ENCODE data around the gene NOTCH1.

NOTCH1 gene

GRCh38 chr9:136567651-136568287 lies 21.9 kb upstream of the NOTCH1 start:
- no peak overlapping the region for H4K5ac ChIP-seq (ENCODE audit: low read length)
- peak overlapping the region; percentile 4 for H2BK5ac ChIP-seq (ENCODE audit: low read length)
- H2BK15ac ChIP-seq (replicated peaks; ENCODE audit: low read depth), result no peak overlapping the region
- H3K36me3 ChIP-seq (ENCODE audit: control insufficient read depth, insufficient read depth, low read length), result no peaks in the 10 kb centered on the region
- H3K56ac ChIP-seq (ENCODE audit: low read length), result peak overlapping the region; percentile 81
- H3K4me2 ChIP-seq (ENCODE audit: low read length), result no peak overlapping the region
- peaks cover 25% of the 10 kb centered on the region for H3K4me1 ChIP-seq (ENCODE audit: control insufficient read depth, low read depth, low read length)
- H3K18ac ChIP-seq (ENCODE audit: low read length), result peak overlapping the region; percentile 56
- H3K27ac ChIP-seq (ENCODE audit: low read depth, low read length), result peak overlapping the region; percentile 74
- DNase-seq, result peak; percentile 96
- peaks cover 6% of the 10 kb centered on the region for H3K79me1 ChIP-seq (ENCODE audit: low read length)
- H3K4me3 ChIP-seq (ENCODE audit: low read length), result no peak overlapping the region
- no peaks in the 10 kb centered on the region for H3K79me2 ChIP-seq (ENCODE audit: control insufficient read depth, insufficient read depth, low read length)
- H3K27me3 ChIP-seq (ENCODE audit: insufficient read depth, low read length, poor library complexity), result no peaks in the 10 kb centered on the region
- peak overlapping the region; percentile 24 for H2BK120ac ChIP-seq (ENCODE audit: low read depth, low read length)
- peak overlapping the region; percentile 25 for H3K9ac ChIP-seq (ENCODE audit: low read length)
- WGBS (ENCODE audit: extremely low coverage, insufficient coverage, low lambda C conversion rate), result no CpG with 5 or more reads among the region's 27 CpGs
- no peak overlapping the region for H4K8ac ChIP-seq (ENCODE audit: low read depth, low read length)
- no peak overlapping the region for H3K23ac ChIP-seq (ENCODE audit: low read length)
- no peak overlapping the region for H3K4ac ChIP-seq (ENCODE audit: low read depth, low read length)
- H2AK5ac ChIP-seq (ENCODE audit: low read length), result no peak overlapping the region

- DNase-seq, result no peak
- H3K4me3 ChIP-seq (ENCODE audit: low read length), result no peak overlapping the region
- no peaks in the 10 kb centered on the region for H3K27me3 ChIP-seq (ENCODE audit: insufficient read depth, low read length, poor library complexity)
- no peak overlapping the region for H4K5ac ChIP-seq (ENCODE audit: low read length)
- H2BK120ac ChIP-seq (ENCODE audit: low read depth, low read length), result peak overlapping the region; percentile 16
- H2AK5ac ChIP-seq (ENCODE audit: low read length), result peak overlapping the region; percentile 54
- H3K23ac ChIP-seq (ENCODE audit: low read length), result peak overlapping the region; percentile 6
- no peak overlapping the region for H4K8ac ChIP-seq (ENCODE audit: low read depth, low read length)
- H3K27ac ChIP-seq (ENCODE audit: low read depth, low read length), result no peak overlapping the region
- peak overlapping the region; percentile 37 for H3K56ac ChIP-seq (ENCODE audit: low read length)
- H2BK15ac ChIP-seq (replicated peaks; ENCODE audit: low read depth), result no peak overlapping the region
- H3K4me1 ChIP-seq (ENCODE audit: control insufficient read depth, low read depth, low read length), result peaks cover 21% of the 10 kb centered on the region
- WGBS (ENCODE audit: extremely low coverage, insufficient coverage, low lambda C conversion rate), result no CpG with 5 or more reads among the region's 14 CpGs
- H3K79me2 ChIP-seq (ENCODE audit: control insufficient read depth, insufficient read depth, low read length), result no peaks in the 10 kb centered on the region
- H3K18ac ChIP-seq (ENCODE audit: low read length), result peak overlapping the region; percentile 8
- H3K9ac ChIP-seq (ENCODE audit: low read length), result no peak overlapping the region
- peak overlapping the region; percentile 51 for H2BK5ac ChIP-seq (ENCODE audit: low read length)
- H3K36me3 ChIP-seq (ENCODE audit: control insufficient read depth, insufficient read depth, low read length), result no peaks in the 10 kb centered on the region
- H3K4me2 ChIP-seq (ENCODE audit: low read length), result no peak overlapping the region
- peaks cover 6% of the 10 kb centered on the region for H3K79me1 ChIP-seq (ENCODE audit: low read length)
- H3K4ac ChIP-seq (ENCODE audit: low read depth, low read length), result peak overlapping the region; percentile 1
Measured at GRCh38 chr9:136566901-136567300, 21.1 kb upstream of the NOTCH1 start.

GRCh38 chr9:136566553-136566895 lies 20.7 kb upstream of the NOTCH1 start:
- Histone ChIP-seq H3K56ac (ENCODE audit: low read length) (peak overlapping the region; percentile 37), H4K5ac (ENCODE audit: low read length) (no peak overlapping the region), H2BK15ac (replicated peaks; ENCODE audit: low read depth) (no peak overlapping the region), H3K23ac (ENCODE audit: low read length) (no peak overlapping the region), H3K4me3 (ENCODE audit: low read length) (no peak overlapping the region), H2AK5ac (ENCODE audit: low read length) (no peak overlapping the region), H3K18ac (ENCODE audit: low read length) (peak overlapping the region; percentile 8), H3K9ac (ENCODE audit: low read length) (no peak overlapping the region), H3K4me1 (ENCODE audit: control insufficient read depth, low read depth, low read length) (peaks cover 17% of the 10 kb centered on the region), H3K4ac (ENCODE audit: low read depth, low read length) (peak overlapping the region; percentile 1), H3K79me1 (ENCODE audit: low read length) (peaks cover 6% of the 10 kb centered on the region), H4K8ac (ENCODE audit: low read depth, low read length) (no peak overlapping the region), H3K79me2 (ENCODE audit: control insufficient read depth, insufficient read depth, low read length) (no peaks in the 10 kb centered on the region), H3K27ac (ENCODE audit: low read depth, low read length) (no peak overlapping the region), H2BK5ac (ENCODE audit: low read length) (peak overlapping the region; percentile 51), H2BK120ac (ENCODE audit: low read depth, low read length) (peak overlapping the region; percentile 10), H3K36me3 (ENCODE audit: control insufficient read depth, insufficient read depth, low read length) (no peaks in the 10 kb centered on the region), H3K27me3 (ENCODE audit: insufficient read depth, low read length, poor library complexity) (no peaks in the 10 kb centered on the region), H3K4me2 (ENCODE audit: low read length) (no peak overlapping the region)
- WGBS (ENCODE audit: extremely low coverage, insufficient coverage, low lambda C conversion rate), result no CpG with 5 or more reads among the region's 19 CpGs
- no peak for DNase-seq

- Histone ChIP-seq H3K79me2 (ENCODE audit: control insufficient read depth, insufficient read depth, low read length) (no peaks in the 10 kb centered on the region), H3K18ac (ENCODE audit: low read length) (peak overlapping the region; percentile 8), H3K4ac (ENCODE audit: low read depth, low read length) (peak overlapping the region; percentile 1), H4K8ac (ENCODE audit: low read depth, low read length) (no peak overlapping the region), H3K79me1 (ENCODE audit: low read length) (peaks cover 6% of the 10 kb centered on the region), H3K56ac (ENCODE audit: low read length) (no peak overlapping the region), H3K4me3 (ENCODE audit: low read length) (no peak overlapping the region), H3K9ac (ENCODE audit: low read length) (no peak overlapping the region), H3K23ac (ENCODE audit: low read length) (no peak overlapping the region), H3K4me2 (ENCODE audit: low read length) (no peak overlapping the region), H3K4me1 (ENCODE audit: control insufficient read depth, low read depth, low read length) (peaks cover 16% of the 10 kb centered on the region), H4K5ac (ENCODE audit: low read length) (no peak overlapping the region), H2BK5ac (ENCODE audit: low read length) (no peak overlapping the region), H3K27me3 (ENCODE audit: insufficient read depth, low read length, poor library complexity) (no peaks in the 10 kb centered on the region), H3K36me3 (ENCODE audit: control insufficient read depth, insufficient read depth, low read length) (no peaks in the 10 kb centered on the region), H3K27ac (ENCODE audit: low read depth, low read length) (no peak overlapping the region), H2AK5ac (ENCODE audit: low read length) (no peak overlapping the region), H2BK120ac (ENCODE audit: low read depth, low read length) (peak overlapping the region; percentile 10), H2BK15ac (replicated peaks; ENCODE audit: low read depth) (no peak overlapping the region)
- no CpG with 5 or more reads among the region's 26 CpGs for WGBS (ENCODE audit: extremely low coverage, insufficient coverage, low lambda C conversion rate)
- no peak for DNase-seq
Measured at GRCh38 chr9:136565715-136566552, 20.1 kb upstream of the NOTCH1 start.

- no peak overlapping the region for H2BK15ac ChIP-seq (replicated peaks; ENCODE audit: low read depth)
- no peaks in the 10 kb centered on the region for H3K36me3 ChIP-seq (ENCODE audit: control insufficient read depth, insufficient read depth, low read length)
- no peak overlapping the region for H3K27ac ChIP-seq (ENCODE audit: low read depth, low read length)
- H3K4me2 ChIP-seq (ENCODE audit: low read length), result no peak overlapping the region
- no peak overlapping the region for H2BK120ac ChIP-seq (ENCODE audit: low read depth, low read length)
- peaks cover 6% of the 10 kb centered on the region for H3K79me1 ChIP-seq (ENCODE audit: low read length)
- no peak overlapping the region for H2BK5ac ChIP-seq (ENCODE audit: low read length)
- H2AK5ac ChIP-seq (ENCODE audit: low read length), result no peak overlapping the region
- H3K27me3 ChIP-seq (ENCODE audit: insufficient read depth, low read length, poor library complexity), result no peaks in the 10 kb centered on the region
- H4K8ac ChIP-seq (ENCODE audit: low read depth, low read length), result no peak overlapping the region
- no CpG with 5 or more reads among the region's 28 CpGs for WGBS (ENCODE audit: extremely low coverage, insufficient coverage, low lambda C conversion rate)
- peak overlapping the region; percentile 39 for H3K56ac ChIP-seq (ENCODE audit: low read length)
- no peak overlapping the region for H3K9ac ChIP-seq (ENCODE audit: low read length)
- no peak for DNase-seq
- H3K18ac ChIP-seq (ENCODE audit: low read length), result no peak overlapping the region
- H3K79me2 ChIP-seq (ENCODE audit: control insufficient read depth, insufficient read depth, low read length), result no peaks in the 10 kb centered on the region
- no peak overlapping the region for H4K5ac ChIP-seq (ENCODE audit: low read length)
- peaks cover 16% of the 10 kb centered on the region for H3K4me1 ChIP-seq (ENCODE audit: control insufficient read depth, low read depth, low read length)
- peak overlapping the region; percentile 30 for H3K23ac ChIP-seq (ENCODE audit: low read length)
- H3K4me3 ChIP-seq (ENCODE audit: low read length), result no peak overlapping the region
- H3K4ac ChIP-seq (ENCODE audit: low read depth, low read length), result no peak overlapping the region
Measured at GRCh38 chr9:136565086-136565714, 19.4 kb upstream of the NOTCH1 start.

Data from mesendoderm (in vitro differentiated cells).